ENCODE data around the gene MYRFL. TPM values are rescaled to one million over a fixed set of nuclear protein-coding genes. Genes with fewer than 3 reads are reported as not detected.

The MYRFL gene
- total RNA-seq, 1 experiment from 2014 or later, result not detected

GRCh38 chr12:69910694-69911093 is 85.7 kb downstream of the MYRFL start:
- in situ Hi-C loops (cut with HindIII; ENCODE audit: low pct_unique_long_range_greater_than_20kb, low sequenced_read_pairs), result no loop called here
- DNase-seq (ENCODE audit: low read depth, low spot score), result no peak

DNA sequence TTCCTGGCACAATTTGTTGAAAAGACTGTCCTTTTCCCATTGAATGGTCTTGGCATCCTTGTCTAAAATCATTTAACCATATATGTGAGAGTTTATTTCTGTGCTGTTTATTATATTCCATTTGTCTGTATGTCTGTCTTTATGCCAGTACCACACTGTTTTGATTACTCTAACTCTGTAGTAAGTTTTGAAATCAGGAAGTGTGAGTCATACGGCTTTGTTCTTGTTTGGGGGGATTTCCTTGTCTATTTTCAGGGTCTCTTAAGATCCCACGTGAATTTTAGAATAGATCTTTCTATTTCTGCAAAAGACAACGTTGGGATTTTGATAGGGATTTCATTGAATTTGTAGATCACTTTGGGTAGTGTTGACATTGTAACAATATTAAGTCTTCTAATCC is 88.5 kb downstream of the MYRFL start:
- in situ Hi-C loops (cut with HindIII; ENCODE audit: low pct_unique_long_range_greater_than_20kb, low sequenced_read_pairs), result no loop called here
- no peak for DNase-seq (ENCODE audit: low read depth, low spot score)

DNA sequence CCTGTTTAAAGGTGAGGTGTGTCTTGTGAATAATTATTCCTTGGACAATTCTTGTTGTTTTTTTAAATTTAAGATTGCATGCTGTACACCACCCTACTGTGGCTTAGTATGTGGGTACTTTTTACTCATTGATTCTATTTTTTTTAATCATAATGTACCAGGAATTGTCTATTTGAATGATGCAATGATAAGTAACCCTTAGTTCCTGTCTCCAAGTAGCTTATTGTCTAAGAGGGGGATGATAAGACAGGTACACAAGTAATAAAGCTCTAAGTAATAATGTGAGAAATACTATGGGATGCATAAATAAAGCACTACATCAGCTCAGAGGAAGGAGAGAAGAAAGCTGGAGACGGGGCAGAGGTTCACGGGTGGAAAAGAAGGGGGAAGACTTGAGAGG is 90.9 kb downstream of the MYRFL start:
- in situ Hi-C loops (cut with HindIII; ENCODE audit: low pct_unique_long_range_greater_than_20kb, low sequenced_read_pairs), result no loop called here

GRCh38 chr12:69916544-69917235 is 91.7 kb downstream of the MYRFL start:
- DNase-seq (ENCODE audit: low read depth, low spot score), result no peak
- in situ Hi-C loops (cut with HindIII; ENCODE audit: low pct_unique_long_range_greater_than_20kb, low sequenced_read_pairs), result no loop called here

More for the DNA sequence above, 90.9 kb downstream of the MYRFL start:
- DNase-seq (ENCODE audit: low read depth, low spot score), result no peak

DNA sequence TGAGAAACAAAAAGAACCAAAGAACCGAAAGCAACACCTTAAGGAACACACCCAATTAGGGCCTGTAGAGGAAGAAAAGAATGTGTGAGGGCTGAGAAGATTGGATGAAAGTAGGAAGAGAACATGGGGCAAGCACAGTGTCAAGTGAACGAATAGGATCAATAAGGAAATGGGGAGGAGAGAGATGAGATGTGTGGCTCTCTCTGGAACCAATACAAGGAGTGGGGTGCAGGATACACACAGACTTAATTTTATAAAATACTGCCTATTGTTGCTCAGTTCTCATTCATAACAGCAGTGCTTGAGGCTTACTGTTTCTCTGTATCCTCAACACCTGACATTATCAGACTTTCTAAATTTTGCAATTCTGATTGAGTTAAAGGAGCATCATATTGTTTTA is 93.3 kb downstream of the MYRFL start:
- in situ Hi-C loops (cut with HindIII; ENCODE audit: low pct_unique_long_range_greater_than_20kb, low sequenced_read_pairs), result no loop called here
- DNase-seq (ENCODE audit: low read depth, low spot score), result no peak

- DNase-seq (ENCODE audit: low read depth, low spot score), result no peak
- in situ Hi-C loops (cut with HindIII; ENCODE audit: low pct_unique_long_range_greater_than_20kb, low sequenced_read_pairs), result no loop called here
Measured at GRCh38 chr12:69919495-69919894, 94.5 kb downstream of the MYRFL start.

DNA sequence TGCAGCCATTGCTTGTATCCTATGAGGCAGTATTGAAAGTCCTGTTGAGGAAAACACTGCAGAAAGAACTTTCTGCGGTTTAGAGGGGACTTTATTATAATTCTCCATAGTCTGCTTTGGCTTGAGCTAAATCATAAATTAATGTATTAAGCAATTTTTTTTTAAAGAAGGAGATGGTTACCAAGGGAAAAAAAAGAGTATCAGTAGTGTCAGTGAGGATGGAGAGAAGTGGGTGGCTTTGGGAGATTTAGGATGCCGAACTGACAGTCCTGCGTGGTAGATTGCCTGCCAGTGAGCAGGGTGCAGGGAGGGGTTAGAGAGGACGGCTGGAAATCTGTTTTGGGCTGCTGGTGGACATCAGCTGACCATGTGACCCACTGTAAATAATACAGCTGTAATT is 96.8 kb downstream of the MYRFL start:
- DNase-seq (ENCODE audit: low read depth, low spot score), result no peak
- in situ Hi-C loops (cut with HindIII; ENCODE audit: low pct_unique_long_range_greater_than_20kb, low sequenced_read_pairs), result no loop called here

GRCh38 chr12:69922999-69923398 is 98.0 kb downstream of the MYRFL start:
- DNase-seq (ENCODE audit: low read depth, low spot score), result no peak
- in situ Hi-C loops (cut with HindIII; ENCODE audit: low pct_unique_long_range_greater_than_20kb, low sequenced_read_pairs), result no loop called here

DNA sequence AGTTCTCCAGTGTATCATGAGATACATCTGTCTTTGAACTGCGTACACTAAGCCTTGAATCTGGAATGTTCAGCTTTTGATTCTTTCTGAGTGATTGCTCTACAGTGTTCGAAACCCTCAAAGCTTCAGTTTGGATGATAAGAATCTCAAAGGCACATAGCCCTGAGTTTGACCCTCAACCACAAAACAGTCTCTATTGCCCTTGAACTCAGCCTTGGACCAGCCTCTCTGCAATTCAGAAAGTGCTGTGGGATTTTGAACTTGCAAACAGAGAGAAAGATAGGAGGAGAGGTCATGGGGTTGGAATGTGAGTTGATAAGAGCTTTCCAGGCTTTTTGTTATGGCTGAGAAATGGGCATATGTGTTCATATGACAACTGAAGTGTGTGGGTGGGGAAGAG is 100.3 kb downstream of the MYRFL start:
- in situ Hi-C loops (cut with HindIII; ENCODE audit: low pct_unique_long_range_greater_than_20kb, low sequenced_read_pairs), result no loop called here
- no peak for DNase-seq (ENCODE audit: low read depth, low spot score)

DNA sequence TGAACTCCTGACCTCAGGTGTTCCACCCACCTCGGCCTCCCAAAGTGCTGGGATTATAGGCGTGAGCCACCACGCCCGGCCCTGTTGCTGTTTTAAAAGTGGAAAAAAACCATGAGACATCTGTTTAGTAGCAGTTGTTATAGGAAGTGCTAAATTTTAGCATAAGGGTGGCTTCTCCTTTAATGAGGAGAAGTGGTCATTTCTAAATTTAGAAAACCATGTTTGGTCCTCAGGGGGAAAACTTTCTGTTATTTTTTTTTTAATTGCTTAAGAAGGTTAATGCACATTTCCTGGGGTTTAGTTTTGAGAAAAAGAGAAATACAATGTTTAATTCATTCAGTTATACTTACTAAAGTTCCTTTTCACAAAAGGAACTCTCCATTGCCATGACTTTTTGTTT is 102.1 kb downstream of the MYRFL start:
- DNase-seq (ENCODE audit: low read depth, low spot score), result no peak
- in situ Hi-C loops (cut with HindIII; ENCODE audit: low pct_unique_long_range_greater_than_20kb, low sequenced_read_pairs), result no loop called here

GRCh38 chr12:69929125-69929524 is 104.1 kb downstream of the MYRFL start:
- DNase-seq (ENCODE audit: low read depth, low spot score), result no peak
- in situ Hi-C loops (cut with HindIII; ENCODE audit: low pct_unique_long_range_greater_than_20kb, low sequenced_read_pairs), result no loop called here

- DNase-seq (ENCODE audit: low read depth, low spot score), result no peak
- in situ Hi-C loops (cut with HindIII; ENCODE audit: low pct_unique_long_range_greater_than_20kb, low sequenced_read_pairs), result no loop called here
Measured at GRCh38 chr12:69929531-69929930, 104.5 kb downstream of the MYRFL start.

- DNase-seq (ENCODE audit: low read depth, low spot score), result no peak
- in situ Hi-C loops (cut with HindIII; ENCODE audit: low pct_unique_long_range_greater_than_20kb, low sequenced_read_pairs), result no loop called here
Measured at GRCh38 chr12:69931569-69931968, 106.5 kb downstream of the MYRFL start.

DNA sequence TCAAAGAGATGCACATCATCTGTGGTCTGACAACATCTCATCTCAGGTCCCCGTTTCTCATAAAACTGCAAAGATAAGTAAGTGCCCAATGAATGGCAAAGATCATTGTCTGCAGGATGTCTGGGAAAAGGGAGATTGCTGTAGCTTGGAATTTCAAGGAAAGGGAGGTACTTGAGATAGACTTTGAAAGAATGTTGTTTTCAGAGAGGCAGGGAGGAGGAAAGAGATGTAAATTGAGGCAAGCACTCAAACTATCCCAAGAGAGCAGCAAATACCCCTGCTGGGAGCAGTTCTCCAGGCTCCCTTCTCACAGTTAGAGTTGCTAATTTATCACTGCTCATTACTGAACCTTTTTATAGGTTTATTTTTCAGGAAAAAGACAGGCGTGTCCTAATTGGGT is 107.1 kb downstream of the MYRFL start:
- in situ Hi-C loops (cut with HindIII; ENCODE audit: low pct_unique_long_range_greater_than_20kb, low sequenced_read_pairs), result no loop called here
- no peak for DNase-seq (ENCODE audit: low read depth, low spot score)

GRCh38 chr12:69932676-69933552 is 107.9 kb downstream of the MYRFL start:
- in situ Hi-C loops (cut with HindIII; ENCODE audit: low pct_unique_long_range_greater_than_20kb, low sequenced_read_pairs), result no loop called here
- DNase-seq (ENCODE audit: low read depth, low spot score), result no peak

DNA sequence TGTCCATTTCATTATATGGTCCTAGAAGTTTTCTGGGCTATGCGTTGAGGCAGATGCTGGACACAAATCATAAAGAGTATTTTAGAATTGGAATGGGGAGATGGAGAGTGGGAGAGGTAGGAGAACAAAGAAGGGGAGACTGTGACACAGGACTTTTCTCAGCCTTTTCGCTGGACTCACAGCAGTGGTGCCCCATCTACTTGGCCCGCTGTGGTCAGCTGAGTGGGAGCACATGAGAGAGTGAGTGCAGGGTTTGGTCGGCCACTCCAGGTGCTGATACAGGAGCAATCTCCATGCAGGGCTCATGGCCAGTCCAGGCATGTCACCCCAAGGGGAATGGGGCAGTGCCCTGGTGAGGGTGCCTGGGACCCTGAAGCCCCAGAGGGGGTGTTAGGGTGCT is 109.0 kb downstream of the MYRFL start:
- in situ Hi-C loops (cut with HindIII; ENCODE audit: low pct_unique_long_range_greater_than_20kb, low sequenced_read_pairs), result no loop called here
- DNase-seq (ENCODE audit: low read depth, low spot score), result no peak

GRCh38 chr12:69935651-69936100 is 110.6 kb downstream of the MYRFL start:
- in situ Hi-C loops (cut with HindIII; ENCODE audit: low pct_unique_long_range_greater_than_20kb, low sequenced_read_pairs), result no loop called here
- no peak for DNase-seq (ENCODE audit: low read depth, low spot score)

- no peak for DNase-seq (ENCODE audit: low read depth, low spot score)
- in situ Hi-C loops (cut with HindIII; ENCODE audit: low pct_unique_long_range_greater_than_20kb, low sequenced_read_pairs), result no loop called here
Measured at GRCh38 chr12:69936214-69936731, 111.2 kb downstream of the MYRFL start.

DNA sequence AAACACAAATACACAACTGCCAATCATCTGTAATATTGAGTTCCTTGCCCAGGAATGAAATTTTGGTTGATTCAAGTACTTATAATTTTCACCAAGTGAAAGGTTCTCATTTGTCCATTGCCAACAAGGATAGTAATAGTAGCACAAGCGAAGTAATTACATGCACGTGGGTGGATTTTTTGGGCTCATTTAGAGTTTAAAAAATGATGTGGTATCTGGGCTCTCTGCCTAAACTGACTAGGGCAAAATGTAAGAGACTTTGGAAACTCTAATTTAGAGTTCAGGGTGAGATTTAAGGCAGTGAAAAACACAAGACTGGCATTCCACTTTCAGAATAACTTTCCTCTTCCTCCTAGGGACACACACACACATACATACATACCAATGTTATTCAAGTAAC is 111.7 kb downstream of the MYRFL start:
- in situ Hi-C loops (cut with HindIII; ENCODE audit: low pct_unique_long_range_greater_than_20kb, low sequenced_read_pairs), result no loop called here
- no peak for DNase-seq (ENCODE audit: low read depth, low spot score)

All from SK-MEL-5 (cell line).